Fibroblast of lung (primary cell): ENCODE results near the gene TIMM29. TPM values are rescaled to one million over a fixed set of nuclear protein-coding genes. Genes with fewer than 3 reads are reported as not detected.

Source experiments
- DNase-seq, 2 donors: peaks; one replicate each; pipeline versions ENCODE4 v3.0.0 to v3.0.0-alpha.2; 2010; ENCODE audit warnings: low read depth in 2 of 2
- H2AFZ ChIP-seq: 2 replicates; pipeline ENCODE4 v1.5.1; 2012; ENCODE audit warnings: low read length, control low read depth, inconsistent platforms
- H3K27ac ChIP-seq: 2 replicates; pipeline ENCODE4 v1.5.1; 2011; ENCODE audit warnings: low read length, control low read depth; ENCODE audit not compliant: insufficient read depth
- H3K27me3 ChIP-seq: 2 replicates; pipeline ENCODE4 v1.5.1; 2011; ENCODE audit warnings: mild to moderate bottlenecking, low read length; ENCODE audit not compliant: control insufficient read depth, insufficient read depth
- H3K36me3 ChIP-seq: 2 replicates; pipeline ENCODE4 v1.5.1; 2011; ENCODE audit warnings: low read length; ENCODE audit not compliant: control insufficient read depth, insufficient read depth
- H3K4me1 ChIP-seq: 2 replicates; pipeline ENCODE4 v1.5.1; 2011; ENCODE audit warnings: low read length; ENCODE audit not compliant: control insufficient read depth, insufficient read depth; ENCODE audit errors: extremely low read depth
- H3K4me2 ChIP-seq: 2 replicates; pipeline ENCODE4 v1.5.1; 2011; ENCODE audit warnings: low read length, control low read depth; ENCODE audit not compliant: insufficient read depth; ENCODE audit errors: extremely low read depth
- H3K4me3 ChIP-seq, 4 experiments: fragments of 200-600 bp in 1 of 4; sonication (generic) in 1 of 4; replicated peaks in 1 of 4; 2 replicates each; pipeline ENCODE4 v1.5.1; 2011 to 2016; ENCODE audit warnings: low read length in 4 of 4, low read depth in 3 of 4, mild to moderate bottlenecking in 3 of 4, control low read depth in 2 of 4, inconsistent platforms in 1 of 4, mixed read lengths in 1 of 4; ENCODE audit not compliant: insufficient read depth in 1 of 4; ENCODE audit errors: control extremely low read depth in 1 of 4
- H3K79me2 ChIP-seq: 2 replicates; pipeline ENCODE4 v1.5.1; 2012; ENCODE audit warnings: mild to moderate bottlenecking, low read length, inconsistent platforms; ENCODE audit not compliant: control insufficient read depth, insufficient read depth
- H3K9ac ChIP-seq: 2 replicates; pipeline ENCODE4 v1.5.1; 2011; ENCODE audit warnings: mild to moderate bottlenecking, low read length, control low read depth; ENCODE audit not compliant: insufficient read depth
- H3K9me3 ChIP-seq: 2 replicates; pipeline ENCODE4 v1.5.1; 2012; ENCODE audit warnings: low read depth, low read length; ENCODE audit not compliant: control insufficient read depth, insufficient read depth
- H4K20me1 ChIP-seq: 2 replicates; pipeline ENCODE4 v1.5.1; 2011; ENCODE audit warnings: low read length; ENCODE audit not compliant: control insufficient read depth, insufficient read depth; ENCODE audit errors: extremely low read depth
- EZH2 ChIP-seq: IDR thresholded peaks from 2 replicates; pipeline ENCODE4 v1.5.1; 2012; ENCODE audit warnings: low read length, control low read depth, mild to moderate bottlenecking; ENCODE audit errors: missing control alignments
- polyA plus RNA-seq, 2 donors: library from polyadenylated mRNA; depleted of rRNA in 1 of 2; stranded (reverse) in 1 of 2; unstranded in 1 of 2; fragments of >200 nt; gene quantifications; 2 replicates each; pipeline ENCODE4 v1.2.1, GENCODE V29; 2011 to 2012; ENCODE audit warnings: missing spikeins in 1 of 2
- total RNA-seq: library from RNA; depleted of rRNA; stranded (reverse); fragments of >200 nt; gene quantifications from 2 replicates; pipeline ENCODE4 v1.2.1, GENCODE V29; 2014
- TF ChIP-seq, protein P1 (sequence below), 2 donors: IDR thresholded peaks in 1 of 2; conservative IDR thresholded peaks in 1 of 2; 1 replicate in 1 of 2; 2 replicates in 1 of 2; pipeline ENCODE4 v1.5.1; 2011 to 2012; ENCODE audit warnings: low read length in 2 of 2, control low read depth in 1 of 2, inconsistent platforms in 1 of 2, low read depth in 1 of 2, mild to moderate bottlenecking in 1 of 2

Gene TIMM29
- total and polyA plus RNA-seq, 2 donors (not counting 1 experiment from before 2014, with no cell fraction given): 7.0 to 29.2 TPM

DNA sequence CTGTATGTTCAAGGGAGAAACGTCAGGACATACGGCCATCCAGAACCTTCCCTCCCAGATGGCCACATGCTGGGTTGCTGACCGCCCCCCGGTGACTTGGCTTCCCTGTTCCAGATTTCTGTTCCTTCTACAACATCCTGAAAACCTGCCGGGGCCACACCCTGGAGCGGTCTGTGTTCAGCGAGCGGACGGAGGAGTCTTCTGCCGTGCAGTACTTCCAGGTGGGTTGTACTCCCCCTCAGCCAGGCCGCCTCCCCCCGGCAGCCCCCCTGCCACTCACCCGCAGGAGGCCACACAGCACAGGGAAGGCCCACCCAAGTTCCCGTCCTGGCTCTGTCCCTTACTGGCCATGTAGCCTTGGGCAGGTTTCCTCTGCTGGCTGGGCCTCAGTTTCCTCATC lies 20.7 kb upstream of the TIMM29 start:
- H3K4me2 ChIP-seq: no peak overlapping the region
- peaks cover 16% of the 10 kb centered on the region for H3K36me3 ChIP-seq
- H3K27me3 ChIP-seq: no peaks in the 10 kb centered on the region
- no peaks in the 10 kb centered on the region for H3K9me3 ChIP-seq
- H3K4me3 ChIP-seq: no peak overlapping the region
- H3K79me2 ChIP-seq: peaks cover 2% of the 10 kb centered on the region
- no peaks in the 10 kb centered on the region for H3K4me1 ChIP-seq
- H2AFZ ChIP-seq: no peak overlapping the region
- H3K27ac ChIP-seq: no peak overlapping the region
- DNase-seq: no peak
- H3K9ac ChIP-seq: no peak overlapping the region
- no peaks in the 10 kb centered on the region for H4K20me1 ChIP-seq
- TF ChIP-seq EZH2: no peak
- TF ChIP-seq, protein P1, sequence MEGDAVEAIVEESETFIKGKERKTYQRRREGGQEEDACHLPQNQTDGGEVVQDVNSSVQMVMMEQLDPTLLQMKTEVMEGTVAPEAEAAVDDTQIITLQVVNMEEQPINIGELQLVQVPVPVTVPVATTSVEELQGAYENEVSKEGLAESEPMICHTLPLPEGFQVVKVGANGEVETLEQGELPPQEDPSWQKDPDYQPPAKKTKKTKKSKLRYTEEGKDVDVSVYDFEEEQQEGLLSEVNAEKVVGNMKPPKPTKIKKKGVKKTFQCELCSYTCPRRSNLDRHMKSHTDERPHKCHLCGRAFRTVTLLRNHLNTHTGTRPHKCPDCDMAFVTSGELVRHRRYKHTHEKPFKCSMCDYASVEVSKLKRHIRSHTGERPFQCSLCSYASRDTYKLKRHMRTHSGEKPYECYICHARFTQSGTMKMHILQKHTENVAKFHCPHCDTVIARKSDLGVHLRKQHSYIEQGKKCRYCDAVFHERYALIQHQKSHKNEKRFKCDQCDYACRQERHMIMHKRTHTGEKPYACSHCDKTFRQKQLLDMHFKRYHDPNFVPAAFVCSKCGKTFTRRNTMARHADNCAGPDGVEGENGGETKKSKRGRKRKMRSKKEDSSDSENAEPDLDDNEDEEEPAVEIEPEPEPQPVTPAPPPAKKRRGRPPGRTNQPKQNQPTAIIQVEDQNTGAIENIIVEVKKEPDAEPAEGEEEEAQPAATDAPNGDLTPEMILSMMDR (conservative IDR thresholded peaks at IDR 0.05 in 1 of 2, IDR thresholded peaks at IDR 0.05 in 1 of 2; ENCODE audit: low read depth in 1 of 2, low read length in 2 of 2): no peak

DNA sequence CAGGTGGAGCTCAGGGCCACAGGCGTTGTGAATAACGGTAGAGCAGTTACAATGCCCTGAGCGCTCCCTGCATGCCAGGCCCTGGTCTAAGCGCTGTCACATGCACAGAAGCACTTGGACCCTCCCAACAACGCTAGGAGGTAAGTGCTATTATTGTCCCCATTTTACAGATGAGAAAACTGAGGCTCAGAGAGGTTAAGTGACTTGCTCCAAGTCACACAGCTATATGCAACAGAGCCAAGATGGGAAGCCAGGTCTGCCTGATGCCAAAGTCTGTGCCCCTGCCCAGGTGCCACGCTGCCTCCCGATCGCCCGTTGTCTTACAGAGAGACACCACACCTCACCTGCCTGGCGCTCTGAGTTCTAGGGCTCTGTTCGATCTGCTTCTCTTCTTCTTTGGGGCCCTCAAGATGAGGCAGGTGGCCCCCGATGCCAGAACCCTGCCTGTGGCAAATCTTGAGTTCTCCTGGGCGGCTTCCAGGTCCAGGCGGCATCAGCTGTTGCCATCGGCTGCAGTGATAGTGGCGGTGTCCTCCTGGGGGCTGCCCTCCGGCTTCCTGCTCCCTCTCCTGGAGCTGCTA lies 20.1 kb upstream of the TIMM29 start:
- no peak overlapping the region for H2AFZ ChIP-seq
- TF ChIP-seq EZH2: no peak
- TF ChIP-seq, protein P1 (conservative IDR thresholded peaks at IDR 0.05 in 1 of 2, IDR thresholded peaks at IDR 0.05 in 1 of 2; ENCODE audit: low read depth in 1 of 2, low read length in 2 of 2): no peak
- H3K9ac ChIP-seq: no peak overlapping the region
- no peak overlapping the region for H3K4me2 ChIP-seq
- H3K27me3 ChIP-seq: no peaks in the 10 kb centered on the region
- H3K9me3 ChIP-seq: no peaks in the 10 kb centered on the region
- peaks cover 16% of the 10 kb centered on the region for H3K36me3 ChIP-seq
- H4K20me1 ChIP-seq: no peaks in the 10 kb centered on the region
- H3K4me3 ChIP-seq: no peak overlapping the region
- no peak for DNase-seq
- H3K4me1 ChIP-seq: no peaks in the 10 kb centered on the region
- H3K27ac ChIP-seq: no peak overlapping the region
- H3K79me2 ChIP-seq: peaks cover 2% of the 10 kb centered on the region

DNA sequence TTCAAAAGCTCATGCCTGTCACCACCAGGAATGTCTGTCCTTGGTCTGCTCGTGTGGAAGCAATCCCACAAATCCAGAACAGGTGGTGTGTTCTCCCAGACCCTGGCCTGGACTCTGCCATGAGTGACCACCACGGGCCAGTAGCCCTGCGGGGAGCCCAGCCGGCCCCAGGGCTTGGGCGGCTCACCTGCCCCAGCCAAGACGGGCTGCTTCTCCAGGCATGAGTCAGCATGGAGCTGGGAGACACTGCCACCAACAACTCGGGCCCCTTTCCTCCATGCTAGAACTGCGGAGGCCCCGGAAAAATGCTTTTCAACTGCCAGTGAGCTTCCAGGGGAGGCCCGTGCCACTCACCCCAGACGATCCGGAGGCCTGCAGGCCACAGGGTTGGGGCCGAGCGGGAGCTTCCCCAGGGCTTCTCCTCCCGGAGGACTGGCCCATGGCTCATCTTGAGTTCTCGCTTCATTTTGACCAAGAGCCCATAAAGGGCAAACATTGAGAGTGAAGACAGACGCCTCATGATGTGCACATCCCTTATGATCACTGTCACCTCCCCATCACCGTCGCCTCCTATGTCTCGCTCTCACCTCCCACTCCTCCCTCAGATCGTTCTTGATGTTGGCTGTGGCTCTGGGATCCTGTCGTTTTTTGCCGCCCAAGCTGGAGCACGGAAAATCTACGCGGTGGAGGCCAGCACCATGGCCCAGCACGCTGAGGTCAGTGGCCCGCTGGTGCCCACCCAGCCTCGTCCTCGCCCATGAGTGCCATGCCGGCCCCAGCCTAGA lies 16.8 kb upstream of the TIMM29 start:
- Histone ChIP-seq H3K9ac (no peak overlapping the region), H3K9me3 (no peaks in the 10 kb centered on the region), H3K4me1 (peaks cover 13% of the 10 kb centered on the region), H4K20me1 (no peaks in the 10 kb centered on the region), H3K36me3 (peaks cover 27% of the 10 kb centered on the region), H3K27me3 (no peaks in the 10 kb centered on the region), H3K27ac (no peak overlapping the region), H2AFZ (no peak overlapping the region), H3K4me2 (no peak overlapping the region), H3K4me3 (no peak overlapping the region), H3K79me2 (no peaks in the 10 kb centered on the region)
- TF ChIP-seq EZH2: no peak
- TF ChIP-seq, protein P1 (conservative IDR thresholded peaks at IDR 0.05 in 1 of 2, IDR thresholded peaks at IDR 0.05 in 1 of 2; ENCODE audit: low read depth in 1 of 2, low read length in 2 of 2): no peak
- DNase-seq: no peak
